Uterus (tissue), 2 donors: ENCODE results near the gene MAD1L1.

Experiments used
- POLR2A ChIP-seq, 2 donors: fragments of 450-650 bp; IDR thresholded peaks; one replicate each; pipeline ENCODE4 v1.6.1; 2016; ENCODE audit warnings: antibody characterized with exemption in 2 of 2, mild to moderate bottlenecking in 1 of 2, moderate library complexity in 1 of 2
- TF ChIP-seq, protein P1 (sequence below), 4 experiments: fragments of 200-600 bp in 2 of 4; fragments of 450-650 bp in 2 of 4; sonication (generic) in 2 of 4; IDR thresholded peaks; one replicate each; pipeline ENCODE4 v1.5.1; 2016 to 2019; ENCODE audit warnings: antibody characterized with exemption in 4 of 4, mild to moderate bottlenecking in 2 of 4, moderate library complexity in 1 of 4

DNA sequence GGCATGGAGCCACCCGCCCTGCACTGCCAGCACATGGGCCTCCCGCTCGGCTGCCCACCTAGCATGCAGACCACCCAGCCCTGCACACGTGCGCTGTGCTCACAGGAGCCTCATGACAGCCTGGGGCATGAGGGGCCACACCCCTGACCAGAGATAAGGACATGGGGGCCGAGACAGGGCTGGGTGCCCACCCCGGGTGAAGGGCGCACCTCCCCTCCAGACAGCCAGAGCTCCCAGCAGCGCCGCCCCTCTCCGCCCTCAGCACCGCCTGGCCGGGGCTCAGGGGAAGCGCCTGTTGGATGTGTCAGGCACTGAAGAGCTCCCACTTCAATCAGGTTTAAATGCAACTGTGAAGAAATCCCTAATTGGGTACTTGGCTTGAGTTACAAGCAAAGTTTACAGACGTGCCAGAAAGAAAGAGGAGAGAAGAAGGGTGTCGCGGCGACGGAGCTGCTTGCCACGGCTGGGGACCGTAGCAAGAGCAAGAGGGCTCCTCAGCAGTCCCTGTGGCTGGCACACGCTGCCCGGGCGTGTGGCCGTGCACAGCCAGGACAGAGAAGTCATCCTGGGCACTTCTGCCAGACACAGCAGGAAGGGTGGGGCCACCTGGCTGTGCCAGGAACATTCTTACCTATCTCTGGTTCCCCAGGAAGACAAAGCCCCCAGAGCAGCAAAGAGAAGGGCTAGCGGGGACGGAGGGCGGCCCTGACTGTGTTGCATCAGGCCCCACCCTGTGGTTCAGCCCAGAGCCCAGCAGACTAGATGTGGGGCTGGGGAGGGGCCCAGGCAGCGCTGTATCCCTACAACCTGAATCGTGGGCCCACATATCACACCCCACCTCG, 315.3 kb downstream of the MAD1L1 start:
- TF ChIP-seq POLR2A (IDR thresholded peaks at IDR 0.05), result no peak
- TF ChIP-seq, protein P1, sequence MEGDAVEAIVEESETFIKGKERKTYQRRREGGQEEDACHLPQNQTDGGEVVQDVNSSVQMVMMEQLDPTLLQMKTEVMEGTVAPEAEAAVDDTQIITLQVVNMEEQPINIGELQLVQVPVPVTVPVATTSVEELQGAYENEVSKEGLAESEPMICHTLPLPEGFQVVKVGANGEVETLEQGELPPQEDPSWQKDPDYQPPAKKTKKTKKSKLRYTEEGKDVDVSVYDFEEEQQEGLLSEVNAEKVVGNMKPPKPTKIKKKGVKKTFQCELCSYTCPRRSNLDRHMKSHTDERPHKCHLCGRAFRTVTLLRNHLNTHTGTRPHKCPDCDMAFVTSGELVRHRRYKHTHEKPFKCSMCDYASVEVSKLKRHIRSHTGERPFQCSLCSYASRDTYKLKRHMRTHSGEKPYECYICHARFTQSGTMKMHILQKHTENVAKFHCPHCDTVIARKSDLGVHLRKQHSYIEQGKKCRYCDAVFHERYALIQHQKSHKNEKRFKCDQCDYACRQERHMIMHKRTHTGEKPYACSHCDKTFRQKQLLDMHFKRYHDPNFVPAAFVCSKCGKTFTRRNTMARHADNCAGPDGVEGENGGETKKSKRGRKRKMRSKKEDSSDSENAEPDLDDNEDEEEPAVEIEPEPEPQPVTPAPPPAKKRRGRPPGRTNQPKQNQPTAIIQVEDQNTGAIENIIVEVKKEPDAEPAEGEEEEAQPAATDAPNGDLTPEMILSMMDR (IDR thresholded peaks at IDR 0.05), result no peak
